ENCODE measurements around the gene RAB7B. TPM values are rescaled to one million over a fixed set of nuclear protein-coding genes. Genes with fewer than 3 reads are reported as not detected.

The RAB7B gene
- total and polyA plus RNA-seq, 9 of the 15 experiments (the other 6 are each of a cell fraction or from before 2014, with no cell fraction given) = 0.03 to 0.29 (median 0.07) TPM; not detected in 4

- ATAC-seq (no peak), FAIRE-seq (no peak), DNase-seq (ENCODE audit: extremely low read depth in 1 of 4, low spot score in 3 of 4) (no peak)
- Histone ChIP-seq H3K4me3 (no peak overlapping the region), H3K4me1 (replicated peaks in 1 of 2; ENCODE audit: control insufficient read depth in 2 of 2, insufficient read depth in 2 of 2, low read length in 2 of 2) (peaks cover 2 to 6% of the 10 kb centered on the region in 2 experiments; a peak in 2 of 5 replicates), H3K9me3 (replicated peaks; ENCODE audit: control insufficient read depth, insufficient read depth, low read depth, low read length) (no peaks in the 10 kb centered on the region), H3K4me2 (ENCODE audit: insufficient read depth, low read length) (no peak overlapping the region), H3K36me3 (ENCODE audit: control insufficient read depth, insufficient read depth, low read length) (no peaks in the 10 kb centered on the region), H2AFZ (ENCODE audit: low read depth, low read length) (no peak overlapping the region), H3K9me1 (ENCODE audit: control insufficient read depth, insufficient read depth, low read length) (no peaks in the 10 kb centered on the region), H3K27ac (ENCODE audit: extremely low read depth, low read depth, low read length) (no peak overlapping the region), H3K27me3 (ENCODE audit: control insufficient read depth in 2 of 2, insufficient read depth in 2 of 2, low read length in 2 of 2) (peaks cover 39 to 78% of the 10 kb centered on the region in 2 experiments), H4K20me1 (replicated peaks; ENCODE audit: control insufficient read depth, insufficient read depth, low read length) (peaks cover 7% of the 10 kb centered on the region; the same call in 1 of the 2 replicates), H3K9ac (ENCODE audit: insufficient read depth in 1 of 2, low read depth in 2 of 2, low read length in 2 of 2) (no peak overlapping the region), H3K79me2 (ENCODE audit: control insufficient read depth, insufficient read depth, low read length) (no peaks in the 10 kb centered on the region)
- WGBS (ENCODE audit: insufficient coverage, low coverage, missing lambda C conversion rate) = 0% methylated on average over 8 of the region's 8 CpGs
- in situ Hi-C loops (cut with MboI) (no loop called here), intact Hi-C loops (cut with micrococcal nuclease) (no loop called here)
- ChIA-PET POLR2A (no interaction called here), CTCF (ENCODE audit: low intra/inter-chr PET ratio) (interaction anchor here (0.7 kb wide), 1 partner anchor 41 kb away, joined by 3 read pairs; no protein-coding TSS in a partner anchor)
- BruUV-seq (replicated peaks) = no TSS peak
- no peak for TF ChIP-seq E2F5 (CRISPR knock-in tag; IDR thresholded peaks at IDR 0.05)
- TF ChIP-seq, protein P1, sequence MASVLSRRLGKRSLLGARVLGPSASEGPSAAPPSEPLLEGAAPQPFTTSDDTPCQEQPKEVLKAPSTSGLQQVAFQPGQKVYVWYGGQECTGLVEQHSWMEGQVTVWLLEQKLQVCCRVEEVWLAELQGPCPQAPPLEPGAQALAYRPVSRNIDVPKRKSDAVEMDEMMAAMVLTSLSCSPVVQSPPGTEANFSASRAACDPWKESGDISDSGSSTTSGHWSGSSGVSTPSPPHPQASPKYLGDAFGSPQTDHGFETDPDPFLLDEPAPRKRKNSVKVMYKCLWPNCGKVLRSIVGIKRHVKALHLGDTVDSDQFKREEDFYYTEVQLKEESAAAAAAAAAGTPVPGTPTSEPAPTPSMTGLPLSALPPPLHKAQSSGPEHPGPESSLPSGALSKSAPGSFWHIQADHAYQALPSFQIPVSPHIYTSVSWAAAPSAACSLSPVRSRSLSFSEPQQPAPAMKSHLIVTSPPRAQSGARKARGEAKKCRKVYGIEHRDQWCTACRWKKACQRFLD (CRISPR knock-in tag; IDR thresholded peaks at IDR 0.05) = no peak
These were observed 67.3 kb downstream of the RAB7B start for GRCh38 chr1:205935869-205936268.

DNA sequence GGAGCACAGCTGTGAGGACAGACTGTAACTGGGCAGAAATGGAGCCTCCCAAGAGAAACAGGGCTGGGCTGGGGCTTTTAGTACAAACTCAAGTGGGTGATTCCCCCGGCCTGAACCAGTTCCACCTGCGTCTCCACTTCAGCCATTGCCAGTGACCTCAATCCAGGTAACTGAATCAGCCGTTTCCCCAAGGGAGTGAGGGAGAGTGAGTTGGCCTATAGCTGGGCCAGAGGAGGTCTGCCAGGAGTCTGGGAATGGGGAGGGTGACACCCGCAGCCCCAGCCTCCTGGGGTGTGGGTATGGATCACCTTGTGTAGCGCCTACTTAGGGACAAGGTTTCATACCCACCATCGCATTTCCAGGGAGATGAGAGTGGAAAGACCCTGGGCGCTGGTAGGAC, 68.4 kb downstream of the RAB7B start:
- no peak for FAIRE-seq
- TF ChIP-seq KLF16 (IDR thresholded peaks at IDR 0.05) (no peak), NRF1 (conservative IDR thresholded peaks at IDR 0.05 in 1 of 2, IDR thresholded peaks at IDR 0.05 in 1 of 2) (no peak), KDM1A (IDR thresholded peaks at IDR 0.05) (no peak), ATF6 (CRISPR knock-in tag; IDR thresholded peaks at IDR 0.05) (no peak), ARID1B (IDR thresholded peaks at IDR 0.05) (no peak), KAT7 (CRISPR knock-in tag; IDR thresholded peaks at IDR 0.05; ENCODE audit: borderline replicate concordance) (no peak), ZNF75A (CRISPR knock-in tag; IDR thresholded peaks at IDR 0.05) (no peak), KAT2B (IDR thresholded peaks at IDR 0.05; ENCODE audit: low read depth, low read length) (no peak), DACH1 (IDR thresholded peaks at IDR 0.05; ENCODE audit: partially characterized antibody) (no peak)

More for the DNA sequence above, 68.4 kb downstream of the RAB7B start:
- Histone ChIP-seq H3K4me1 (replicated peaks in 1 of 2; ENCODE audit: control insufficient read depth in 2 of 2, insufficient read depth in 2 of 2, low read length in 2 of 2) (peaks cover 4 to 15% of the 10 kb centered on the region in 2 experiments; a peak in 3 of 5 replicates), H3K9me1 (ENCODE audit: control insufficient read depth, insufficient read depth, low read length) (peaks cover 2% of the 10 kb centered on the region), H3K79me2 (ENCODE audit: control insufficient read depth, insufficient read depth, low read length) (no peaks in the 10 kb centered on the region), H2AFZ (ENCODE audit: low read depth, low read length) (no peak overlapping the region), H3K9ac (ENCODE audit: insufficient read depth in 1 of 2, low read depth in 2 of 2, low read length in 2 of 2) (no peak overlapping the region), H3K4me2 (ENCODE audit: insufficient read depth, low read length) (no peak overlapping the region), H3K27me3 (ENCODE audit: control insufficient read depth in 2 of 2, insufficient read depth in 2 of 2, low read length in 2 of 2) (peaks cover 42 to 81% of the 10 kb centered on the region in 2 experiments), H3K27ac (ENCODE audit: extremely low read depth, low read depth, low read length) (no peak overlapping the region), H3K9me3 (replicated peaks; ENCODE audit: control insufficient read depth, insufficient read depth, low read depth, low read length) (no peaks in the 10 kb centered on the region), H3K36me3 (ENCODE audit: control insufficient read depth, insufficient read depth, low read length) (no peaks in the 10 kb centered on the region), H4K20me1 (replicated peaks; ENCODE audit: control insufficient read depth, insufficient read depth, low read length) (peaks cover 8% of the 10 kb centered on the region; the same call in 1 of the 2 replicates), H3K4me3 (no peak overlapping the region)
- WGBS (ENCODE audit: insufficient coverage, low coverage, missing lambda C conversion rate) = 0% methylated on average over 7 of the region's 7 CpGs
- POLR2A ChIA-PET = interaction anchor here (0.6 kb wide), 1 partner anchor 1023 kb away, joined by 3 read pairs; no protein-coding TSS in a partner anchor
- CTCF ChIA-PET (ENCODE audit: low intra/inter-chr PET ratio) = no interaction called here
- intact Hi-C loops (cut with micrococcal nuclease) = no loop called here
- BruUV-seq (replicated peaks) = no TSS peak
- DNase-seq (ENCODE audit: extremely low read depth in 1 of 4, low spot score in 3 of 4) (no peak), ATAC-seq (no peak)
- in situ Hi-C loops (cut with MboI) = no loop called here
